GM18519 (cell line): Measurements from ENCODE around the gene SRSF7.
A peak's percentile ranks its signal among the peaks of the same experiment; 100 is the strongest.
"Not testable (repeated sequence)": the region's sequence is repeated elsewhere in the genome, so short reads cannot be mapped to it uniquely, and the experiment has no call there.

Experiments used
- ATAC-seq: cut with Tn5 transposase; IDR thresholded peaks from one replicate; pipeline ENCODE4 v1.9.1; 2021; ENCODE audit warnings: mild to moderate bottlenecking, moderate library complexity; ENCODE audit not compliant: unreplicated experiment, low FRiP score

The SRSF7 gene

DNA sequence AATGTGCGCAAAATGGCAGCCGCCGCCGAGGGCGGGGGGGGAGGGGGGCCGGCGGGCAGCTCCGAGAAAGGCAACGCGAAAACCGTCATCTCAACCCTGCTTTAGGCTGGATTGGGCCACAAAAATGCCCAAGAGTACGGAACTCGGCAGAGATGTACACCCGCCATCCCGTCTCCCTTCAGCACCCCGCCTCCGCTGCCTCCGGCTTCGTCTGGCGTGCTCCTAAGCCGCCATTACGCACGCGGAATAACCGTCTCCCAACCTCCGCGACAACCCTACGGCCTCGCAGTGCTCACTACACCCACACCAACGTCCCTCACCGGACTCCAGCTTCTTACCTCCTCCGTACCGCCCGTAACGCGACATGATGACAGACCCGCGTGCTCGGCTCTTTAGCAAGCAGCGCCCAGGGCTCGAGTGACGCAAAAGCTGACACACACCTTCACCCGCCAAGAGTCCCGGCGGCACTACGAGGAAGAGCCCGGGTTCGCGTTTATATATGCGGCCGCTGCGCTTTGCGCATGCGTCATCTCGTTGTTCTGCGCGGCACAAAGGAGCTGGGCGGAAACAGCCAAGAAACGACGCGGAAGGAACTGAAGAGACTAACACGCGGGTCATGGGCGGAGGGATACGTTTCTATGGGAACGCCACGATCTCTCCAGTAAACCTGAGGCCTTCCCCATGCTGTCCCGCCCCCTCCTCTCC lies at the start of gene SRSF7:
Gene SRSF7 (minus strand): TSS at position 471 of the 705 bp plus-strand sequence. CDS start 105 bp downstream, at position 366.
- ATAC-seq: peak; percentile 70

DNA sequence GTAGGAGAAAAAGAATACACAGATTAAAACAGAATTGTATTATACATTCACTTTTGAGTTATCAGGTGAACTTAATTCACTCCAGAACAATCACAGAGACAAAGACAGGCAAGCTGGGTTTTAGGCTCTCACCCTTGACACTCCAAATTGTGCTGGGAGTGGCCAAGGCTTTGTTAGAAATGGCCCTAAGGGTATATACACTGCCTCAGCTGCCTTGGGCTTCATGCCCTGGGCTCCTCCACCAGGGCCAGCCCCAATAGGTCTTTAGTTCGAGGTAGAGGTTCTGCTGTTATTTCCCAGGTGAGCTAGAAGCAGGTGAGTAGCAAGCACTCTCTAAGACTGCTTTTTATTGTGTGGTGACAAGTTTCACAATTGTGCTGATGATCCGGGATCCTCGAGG lies 46.8 kb upstream of the SRSF7 start:
- no peak for ATAC-seq

DNA sequence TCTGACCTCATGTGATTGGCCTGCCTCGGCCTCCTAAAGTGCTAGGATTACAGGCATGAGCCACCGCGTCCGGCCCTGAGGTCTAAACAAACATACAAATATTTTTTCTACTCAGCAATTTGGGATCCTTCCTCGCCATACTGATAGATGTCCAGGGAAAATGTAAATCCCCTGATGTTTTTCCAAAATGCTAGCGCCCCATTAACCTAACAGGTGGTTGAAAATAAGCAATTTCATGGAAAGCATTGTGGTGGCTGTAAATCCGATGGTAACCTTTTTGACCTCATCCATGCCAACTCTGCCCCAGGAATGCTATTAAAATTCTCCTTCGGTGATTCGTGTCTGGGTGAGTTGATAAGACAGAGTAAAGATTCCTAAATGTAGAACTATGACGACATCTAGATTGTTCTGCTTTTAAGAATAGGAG lies 46.1 kb upstream of the SRSF7 start:
- no peak for ATAC-seq

- not testable (repeated sequence) for ATAC-seq
These were observed 43.9 kb upstream of the SRSF7 start for GRCh38 chr2:38795016-38795415.

GRCh38 chr2:38794235-38794946 lies 43.2 kb upstream of the SRSF7 start:
- ATAC-seq: no peak

DNA sequence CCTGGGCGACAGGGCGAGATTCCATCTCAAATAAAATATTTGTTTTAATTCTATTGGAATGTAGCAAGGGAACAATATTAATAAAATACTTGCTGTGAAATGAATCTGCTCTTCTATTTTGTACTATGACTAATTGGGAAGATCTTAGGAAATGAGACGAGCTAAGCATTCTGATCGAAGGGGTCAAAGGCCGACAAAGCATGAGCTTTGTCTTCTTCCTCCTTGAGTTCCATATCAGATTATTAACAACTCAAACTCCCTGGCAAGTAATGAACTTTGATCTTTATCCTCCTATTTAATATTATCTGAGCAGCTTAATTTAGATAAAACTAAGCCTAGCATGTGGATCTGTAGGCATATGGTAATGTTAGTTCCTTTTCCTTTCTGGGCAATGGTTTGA lies 42.4 kb upstream of the SRSF7 start:
- no peak for ATAC-seq

DNA sequence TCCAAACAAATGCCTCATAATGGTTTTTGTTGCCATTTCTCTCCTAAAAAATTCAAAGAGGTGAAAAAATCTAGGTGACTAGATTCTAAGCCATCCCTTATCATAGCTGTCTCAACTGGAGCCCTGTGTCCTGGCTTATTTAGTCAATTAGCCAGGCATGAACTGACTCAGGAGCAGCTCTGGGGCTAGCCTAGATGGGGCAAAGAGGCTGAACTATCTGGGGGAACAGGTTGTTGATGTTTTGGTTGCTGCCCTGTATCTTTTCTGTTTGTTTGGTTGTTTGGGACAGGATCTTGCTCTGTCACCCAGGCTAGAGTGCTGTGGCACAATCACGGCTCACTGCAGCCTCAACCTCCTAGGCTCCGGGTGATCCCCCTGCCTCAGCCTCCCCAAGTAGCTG lies 41.6 kb upstream of the SRSF7 start:
- no peak for ATAC-seq

DNA sequence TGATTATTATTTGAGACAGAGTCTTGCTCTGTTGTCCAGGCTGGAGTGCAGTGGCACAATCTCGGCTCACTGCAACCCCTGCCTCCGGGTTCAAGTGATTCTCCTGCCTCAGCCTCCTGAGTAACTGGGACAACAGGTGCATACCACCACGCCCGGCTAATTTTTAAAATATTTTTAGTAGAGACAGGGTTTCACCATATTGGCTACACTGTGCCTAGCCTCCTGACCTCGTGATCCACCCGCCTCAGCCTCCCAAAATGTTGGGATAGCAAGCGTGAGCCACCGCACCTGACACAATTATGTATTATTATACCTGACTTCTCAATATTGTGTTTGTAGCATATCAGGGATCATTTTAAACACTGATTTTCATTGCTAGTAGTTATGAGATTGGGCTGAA lies 41.2 kb upstream of the SRSF7 start:
- not testable (repeated sequence) for ATAC-seq

DNA sequence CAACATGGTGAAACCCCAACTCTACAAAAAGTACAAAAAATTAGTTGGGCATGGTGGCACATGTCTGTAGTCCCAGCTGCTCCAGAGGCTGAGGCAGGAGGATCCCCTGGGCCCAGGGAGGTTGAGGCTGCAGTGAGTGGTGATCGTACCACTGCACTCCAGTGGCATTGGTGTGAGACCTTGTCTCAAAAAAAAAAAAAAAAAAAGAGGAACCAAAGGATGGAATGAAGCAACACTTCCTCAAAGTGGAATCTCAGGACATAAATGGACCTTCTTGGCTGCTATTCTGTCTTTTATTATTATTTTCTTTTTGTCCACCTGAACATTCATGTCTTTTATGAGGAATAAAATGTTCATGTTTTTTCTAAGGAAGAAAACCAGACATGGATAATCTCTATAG lies 40.6 kb upstream of the SRSF7 start:
- no peak for ATAC-seq

GRCh38 chr2:38789691-38790090 lies 38.5 kb upstream of the SRSF7 start:
- no peak for ATAC-seq

DNA sequence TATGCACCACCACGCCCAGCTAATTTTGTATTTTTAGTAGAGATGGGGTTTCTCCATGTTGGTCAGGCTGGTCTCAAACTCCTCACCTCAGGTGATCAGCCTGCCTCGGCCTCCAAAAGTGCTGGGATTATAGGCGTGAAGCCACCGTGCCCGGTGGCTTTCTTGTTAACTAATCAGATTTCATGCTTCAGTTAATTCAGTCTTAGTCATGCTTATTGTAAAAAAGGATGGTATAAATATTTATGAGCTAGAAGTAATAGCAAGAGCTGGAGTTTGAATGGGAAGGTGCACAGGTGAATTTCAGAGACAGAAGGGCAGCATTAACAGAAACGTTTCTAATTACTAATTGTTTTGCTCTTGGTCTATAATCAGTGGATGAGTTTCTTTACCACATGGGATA lies 37.1 kb upstream of the SRSF7 start:
- no peak for ATAC-seq

DNA sequence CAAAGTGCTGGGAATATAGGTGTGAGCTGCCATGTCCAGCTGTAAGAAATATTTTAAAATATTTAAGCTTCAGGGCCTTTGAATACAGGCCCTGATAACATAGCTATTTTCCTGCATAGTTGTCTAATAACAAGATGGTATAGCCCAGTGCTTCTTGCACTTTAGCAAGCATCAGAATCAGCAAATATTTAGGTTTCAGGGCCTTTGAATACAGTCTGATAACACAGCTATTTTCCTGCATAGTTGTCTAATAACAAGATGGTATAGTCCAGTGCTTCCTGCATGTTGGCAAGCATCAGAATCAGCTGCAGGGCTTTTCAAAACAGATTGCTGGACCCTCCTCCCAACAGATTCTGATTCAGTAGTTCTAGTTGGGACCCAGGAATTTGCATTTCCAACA lies 32.4 kb upstream of the SRSF7 start:
- no peak for ATAC-seq

GRCh38 chr2:38778687-38779082 lies 27.5 kb upstream of the SRSF7 start:
- ATAC-seq: no peak

DNA sequence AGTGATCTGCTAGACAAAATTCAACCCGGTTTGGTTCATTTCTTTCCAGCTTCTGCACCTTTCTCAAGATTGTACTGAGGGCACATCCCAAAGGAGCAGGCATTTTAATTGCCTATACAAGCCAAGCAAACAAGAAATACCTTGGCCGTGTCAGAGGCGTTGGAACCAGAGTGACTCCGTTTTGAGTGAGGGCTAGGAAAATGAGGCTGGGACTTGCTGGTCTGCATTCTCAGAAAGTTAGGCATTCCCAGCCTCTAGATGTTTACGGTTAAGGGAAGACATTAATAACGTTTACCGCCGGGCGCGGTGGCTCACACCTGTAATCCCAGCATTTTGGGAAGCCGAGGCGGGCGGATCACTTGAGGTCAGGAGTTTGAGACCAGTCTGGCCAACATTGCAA lies 25.4 kb upstream of the SRSF7 start:
- ATAC-seq: no peak

DNA sequence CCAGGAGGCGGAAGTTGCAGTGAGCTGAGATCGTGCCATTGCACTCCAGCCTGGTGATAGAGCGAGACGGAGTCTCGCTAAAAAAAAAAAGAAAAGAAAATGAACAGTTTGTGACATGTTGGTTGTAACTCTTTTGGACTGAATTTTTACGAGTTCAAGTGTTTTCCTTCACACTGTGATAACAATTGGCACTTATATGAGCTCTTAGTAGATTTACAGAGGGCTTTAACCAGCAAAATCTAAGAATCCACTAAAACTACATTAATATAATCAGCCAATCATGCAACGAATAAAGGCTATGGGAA lies 24.7 kb upstream of the SRSF7 start:
- no peak for ATAC-seq

- ATAC-seq: no peak
These were observed 24.1 kb upstream of the SRSF7 start for GRCh38 chr2:38775097-38775920.

DNA sequence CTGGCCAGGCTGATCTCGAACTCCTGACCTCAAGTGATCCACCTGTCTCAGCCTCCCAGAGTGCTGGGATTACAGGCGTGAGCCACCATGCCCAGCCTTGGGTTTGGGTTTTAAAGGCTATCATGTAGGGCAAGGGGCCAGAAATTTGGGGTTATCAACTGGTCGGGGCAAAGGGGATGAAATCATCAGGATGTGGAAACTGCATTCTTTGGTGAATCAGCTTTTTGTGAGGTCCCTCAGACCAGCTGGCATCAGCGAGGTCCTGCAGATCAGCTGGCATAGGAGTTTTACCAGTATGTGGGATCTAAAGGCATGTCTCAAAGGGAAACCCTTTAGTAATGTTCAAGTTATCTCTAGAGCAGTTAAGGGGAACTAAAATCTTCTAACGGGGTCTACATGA lies 20.5 kb upstream of the SRSF7 start:
- ATAC-seq: no peak

- no peak for ATAC-seq
These were observed 14.4 kb upstream of the SRSF7 start for GRCh38 chr2:38765551-38765950.

- no peak for ATAC-seq
These were observed 14.0 kb upstream of the SRSF7 start for GRCh38 chr2:38765149-38765548.

DNA sequence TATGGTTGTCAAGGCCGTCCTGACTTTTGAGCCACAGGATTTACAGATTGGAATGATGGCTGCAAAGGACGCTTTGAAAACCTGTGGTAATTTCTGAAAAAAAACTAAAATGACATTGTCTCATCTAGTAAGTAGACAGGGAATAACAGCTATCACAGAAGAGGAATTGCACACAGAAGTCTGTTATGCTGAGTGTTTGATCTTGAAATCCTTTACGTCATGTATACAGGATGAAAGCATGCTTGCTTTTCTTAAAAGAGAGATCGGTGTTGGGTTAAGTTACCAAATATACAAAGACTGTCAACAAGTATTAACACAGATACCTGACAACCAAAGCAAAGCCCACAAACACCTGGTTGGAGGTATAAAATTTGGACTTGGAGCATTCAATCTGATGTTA lies 12.6 kb upstream of the SRSF7 start:
- ATAC-seq: no peak

DNA sequence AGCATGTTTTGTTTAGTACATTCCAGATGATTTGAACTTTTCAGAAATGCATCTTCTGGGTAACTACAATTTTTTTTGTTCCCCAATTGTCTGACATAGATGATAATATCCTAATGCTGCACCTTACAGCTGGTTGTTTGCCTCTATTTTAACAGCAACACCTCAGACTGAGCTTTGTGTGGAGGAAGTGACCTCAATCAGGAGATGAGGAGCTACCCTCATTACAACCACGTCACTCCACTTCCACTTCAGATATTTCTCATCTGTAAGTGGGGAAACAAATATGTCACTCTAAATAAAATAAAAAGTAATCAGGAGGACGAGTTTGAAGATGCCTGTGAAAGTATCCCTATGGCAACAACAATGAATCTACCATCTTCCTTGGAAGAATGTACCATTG lies 12.1 kb upstream of the SRSF7 start:
- ATAC-seq: no peak

DNA sequence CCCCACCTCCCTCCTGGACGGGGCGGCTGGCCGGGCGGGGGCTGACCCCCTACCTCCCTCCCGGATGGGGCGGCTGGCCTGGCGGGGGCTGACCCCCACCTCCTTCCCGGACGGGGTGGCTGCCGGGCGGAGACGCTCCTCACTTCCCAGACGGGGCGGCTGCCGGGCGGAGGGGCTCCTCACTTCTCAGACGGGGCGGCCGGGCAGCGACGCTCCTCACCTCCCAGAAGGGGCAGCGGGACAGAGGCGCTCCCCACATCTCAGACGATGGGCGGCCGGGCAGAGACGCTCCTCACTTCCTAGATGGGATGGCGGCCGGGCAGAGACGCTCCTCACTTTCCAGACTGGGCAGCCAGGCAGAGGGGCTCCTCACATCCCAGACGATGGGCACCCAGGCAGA lies 4.7 kb upstream of the SRSF7 start:
- not testable (repeated sequence) for ATAC-seq
